ENCODE measurements around the gene TAGAP.
A peak's percentile ranks its signal among the peaks of the same experiment; 100 is the strongest.
"Not testable (repeated sequence)": the region's sequence is repeated elsewhere in the genome, so short reads cannot be mapped to it uniquely, and the experiment has no call there.

Gene TAGAP

GRCh38 chr6:159005436-159005835 is 39.4 kb downstream of the TAGAP start:
- DNase-seq: no peak

DNA sequence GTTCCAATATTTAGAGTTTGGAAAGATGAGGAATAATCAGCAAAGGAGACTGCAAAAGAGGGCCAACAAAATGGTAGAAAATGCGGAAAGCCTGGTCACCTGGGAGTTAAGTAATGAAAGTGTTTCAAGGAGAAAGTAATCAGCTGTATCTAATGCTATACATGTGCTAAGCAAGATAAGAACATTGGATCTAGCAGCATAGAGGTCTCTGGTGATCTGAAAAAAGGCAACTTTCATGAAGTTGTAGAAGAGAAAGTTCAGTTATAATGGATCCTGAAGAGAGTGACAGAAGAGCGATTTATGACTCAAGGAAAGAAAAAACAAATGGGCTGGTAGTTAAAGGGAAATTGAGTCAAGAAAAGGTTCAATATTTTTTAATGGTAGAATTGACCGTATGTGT is 40.2 kb downstream of the TAGAP start:
- no peak for DNase-seq

DNA sequence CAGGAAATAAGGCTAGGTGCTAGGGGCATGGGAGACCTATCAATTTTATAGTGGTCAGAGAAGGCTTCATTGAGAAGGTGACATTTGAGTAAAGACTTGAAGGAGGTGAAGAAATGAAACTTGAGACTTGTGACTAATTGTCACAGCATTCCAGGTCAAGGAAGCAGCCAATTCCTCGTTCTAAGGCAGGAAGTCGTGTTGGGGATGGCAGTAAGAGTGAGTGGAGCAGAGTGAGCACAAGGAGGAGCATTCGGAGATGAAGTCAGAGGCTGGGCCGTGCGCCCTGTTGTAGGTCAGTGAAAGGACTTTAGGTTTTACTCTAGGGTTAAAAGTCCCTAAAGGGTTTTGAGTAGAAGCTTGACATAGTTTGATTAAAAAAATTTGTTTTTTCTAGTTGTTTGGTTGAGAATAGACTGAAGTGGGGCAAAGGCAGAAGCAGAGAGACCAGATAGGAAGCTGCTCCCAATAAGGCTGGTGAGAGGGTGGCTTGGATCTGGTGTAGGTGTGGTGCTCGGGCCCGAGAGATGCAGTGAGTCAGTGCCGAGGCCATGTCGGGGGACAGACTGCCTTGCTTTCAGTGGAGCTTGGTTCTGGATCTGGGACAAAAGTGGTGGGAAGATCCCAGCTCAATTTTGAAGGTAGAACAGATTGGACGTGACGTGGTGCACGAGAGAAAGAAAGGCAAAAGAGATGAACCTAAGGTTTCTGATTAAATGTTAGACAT is 42.2 kb downstream of the TAGAP start:
- no peak for DNase-seq

GRCh38 chr6:158999666-159000403 is 45.0 kb downstream of the TAGAP start, which contains the start of gene RSPH3:
TSS of gene RSPH3 (minus strand) at chr6:159000202. CDS start at chr6:158999550, 652 bp downstream.
- DNase-seq: peak; percentile 93

DNA sequence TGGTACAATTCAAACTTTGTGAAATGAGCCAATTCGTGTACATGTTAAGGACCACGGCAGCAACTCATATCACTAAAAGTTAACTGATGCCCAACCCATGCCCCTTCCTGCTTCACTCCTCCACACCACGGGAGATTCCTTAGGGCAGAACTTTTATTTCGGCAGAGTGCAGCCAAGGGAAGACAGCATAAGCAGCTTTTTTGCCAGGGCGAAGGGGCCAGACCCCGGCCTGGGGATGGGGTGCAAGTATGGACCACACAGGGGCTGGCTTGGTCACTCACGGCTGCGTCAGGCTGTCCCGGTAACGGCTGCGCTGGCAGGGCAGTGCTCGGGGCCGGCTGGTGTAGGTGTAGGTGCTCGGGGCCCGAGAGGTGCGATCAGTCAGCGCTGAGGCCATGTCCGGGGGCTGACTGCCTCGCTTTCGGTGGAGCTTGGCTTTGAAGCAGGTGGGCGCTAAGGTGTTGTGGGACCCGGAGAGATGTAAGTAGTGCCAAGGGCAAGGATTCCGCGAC is 45.6 kb downstream of the TAGAP start:
- no peak for DNase-seq

GRCh38 chr6:158996856-158997255 is 47.9 kb downstream of the TAGAP start:
- peak; percentile 69 for DNase-seq

GRCh38 chr6:158993639-158994038 is 51.2 kb downstream of the TAGAP start:
- DNase-seq: no peak

GRCh38 chr6:158991017-158991723 is 53.6 kb downstream of the TAGAP start:
- no peak for DNase-seq

DNA sequence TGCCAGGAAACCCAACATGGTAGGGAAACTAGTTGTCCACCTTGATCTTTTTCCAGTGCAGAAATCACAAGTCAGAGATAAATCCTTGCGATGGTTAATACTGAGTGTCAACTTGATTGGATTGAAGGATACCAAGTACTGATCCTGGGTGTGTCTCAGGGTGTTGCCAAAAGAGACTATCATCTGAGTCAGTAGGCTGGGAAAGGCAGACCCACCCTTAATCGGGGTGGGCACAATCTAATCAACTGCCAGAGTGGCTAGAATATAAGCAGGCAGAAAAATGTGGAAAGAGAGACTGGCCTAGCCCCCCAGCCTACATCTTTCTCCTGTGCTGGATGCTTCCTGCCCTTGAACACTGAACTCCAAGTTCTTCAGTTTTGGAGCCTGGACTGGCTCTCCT is 55.1 kb downstream of the TAGAP start:
- not testable (repeated sequence) for DNase-seq

DNA sequence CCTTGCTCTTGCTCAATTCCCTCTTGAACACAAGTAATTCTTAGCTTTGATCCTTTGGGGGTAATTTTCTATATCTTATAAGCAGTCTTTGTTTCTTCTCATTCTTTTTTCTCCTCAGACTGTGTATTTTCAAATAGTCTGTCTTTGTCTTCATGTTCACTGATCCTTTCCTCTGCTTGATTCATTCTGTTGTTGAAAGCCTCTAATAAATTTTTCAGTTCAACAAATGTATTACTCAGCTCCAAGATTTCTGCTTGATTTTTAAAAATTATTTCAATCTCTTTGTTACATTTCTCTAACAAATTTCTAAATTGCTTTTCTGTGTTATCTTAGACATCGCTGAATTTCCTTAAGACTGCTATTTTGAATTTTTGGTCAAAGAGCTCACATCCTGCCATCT is 56.3 kb downstream of the TAGAP start:
- no peak for DNase-seq

GRCh38 chr6:158987657-158988056 is 57.1 kb downstream of the TAGAP start:
- no peak for DNase-seq
